Nephron (organoid): ENCODE results near the gene AJAP1.

Experiments
- H3K27ac Mint-ChIP-seq, 3 experiments: 2 replicates each; pipeline ENCODE4 v1.8.0; 2020; ENCODE audit warnings: mixed read lengths in 3 of 3, mild to moderate bottlenecking in 2 of 3, moderate library complexity in 1 of 3
- H3K27me3 Mint-ChIP-seq: 2 replicates; pipeline ENCODE4 v1.8.0; 2021; ENCODE audit warnings: low read depth, mild to moderate bottlenecking, moderate library complexity, mixed read lengths
- H3K36me3 Mint-ChIP-seq: 2 replicates; pipeline ENCODE4 v1.8.0; 2020; ENCODE audit warnings: low read depth, mixed read lengths
- H3K4me1 Mint-ChIP-seq: 2 replicates; pipeline ENCODE4 v1.8.0; 2020; ENCODE audit warnings: mixed read lengths
- H3K4me3 Mint-ChIP-seq, 3 experiments: 2 replicates each; pipeline ENCODE4 v1.8.0; 2020; ENCODE audit warnings: mild to moderate bottlenecking in 3 of 3, mixed read lengths in 3 of 3, moderate library complexity in 2 of 3
- H3K9me3 Mint-ChIP-seq: 2 replicates; pipeline ENCODE4 v1.8.0; 2020; ENCODE audit warnings: mixed read lengths
- TF ChIP-seq, protein P1 (sequence below), 3 experiments: fragments of 200-600 bp; sonication (generic); IDR thresholded peaks; one replicate each; pipeline ENCODE4 v1.5.0; 2021; ENCODE audit warnings: antibody characterized with exemption in 3 of 3; ENCODE audit not compliant: unreplicated experiment in 3 of 3

Gene AJAP1

DNA sequence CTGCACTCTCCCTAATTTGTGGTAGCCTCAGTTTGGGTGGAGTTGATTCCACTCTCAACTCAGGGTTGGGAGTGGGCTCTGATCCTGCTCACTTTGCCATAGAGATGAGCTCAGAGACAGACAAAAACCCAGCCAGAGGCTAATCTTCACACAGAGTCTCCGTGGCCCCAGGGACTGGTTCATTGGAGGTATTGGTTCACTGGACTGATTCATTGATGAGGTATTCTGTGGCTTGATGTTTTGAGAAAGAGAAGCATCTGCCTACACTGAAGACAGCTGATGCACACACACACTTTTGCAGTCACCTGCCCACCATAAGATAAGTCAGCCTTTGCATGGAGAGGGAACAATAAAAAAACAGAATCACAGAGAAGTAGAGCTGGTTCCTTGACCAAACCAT, 183.8 kb downstream of the AJAP1 start:
- no peak overlapping the region for H3K4me3 Mint-ChIP-seq
- no peak overlapping the region for H3K27ac Mint-ChIP-seq
- H3K27me3 Mint-ChIP-seq = peaks cover 9% of the 10 kb centered on the region
- TF ChIP-seq, protein P1, sequence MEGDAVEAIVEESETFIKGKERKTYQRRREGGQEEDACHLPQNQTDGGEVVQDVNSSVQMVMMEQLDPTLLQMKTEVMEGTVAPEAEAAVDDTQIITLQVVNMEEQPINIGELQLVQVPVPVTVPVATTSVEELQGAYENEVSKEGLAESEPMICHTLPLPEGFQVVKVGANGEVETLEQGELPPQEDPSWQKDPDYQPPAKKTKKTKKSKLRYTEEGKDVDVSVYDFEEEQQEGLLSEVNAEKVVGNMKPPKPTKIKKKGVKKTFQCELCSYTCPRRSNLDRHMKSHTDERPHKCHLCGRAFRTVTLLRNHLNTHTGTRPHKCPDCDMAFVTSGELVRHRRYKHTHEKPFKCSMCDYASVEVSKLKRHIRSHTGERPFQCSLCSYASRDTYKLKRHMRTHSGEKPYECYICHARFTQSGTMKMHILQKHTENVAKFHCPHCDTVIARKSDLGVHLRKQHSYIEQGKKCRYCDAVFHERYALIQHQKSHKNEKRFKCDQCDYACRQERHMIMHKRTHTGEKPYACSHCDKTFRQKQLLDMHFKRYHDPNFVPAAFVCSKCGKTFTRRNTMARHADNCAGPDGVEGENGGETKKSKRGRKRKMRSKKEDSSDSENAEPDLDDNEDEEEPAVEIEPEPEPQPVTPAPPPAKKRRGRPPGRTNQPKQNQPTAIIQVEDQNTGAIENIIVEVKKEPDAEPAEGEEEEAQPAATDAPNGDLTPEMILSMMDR (IDR thresholded peaks at IDR 0.05; ENCODE audit: unreplicated experiment in 3 of 3) = no peak
- no peaks in the 10 kb centered on the region for H3K36me3 Mint-ChIP-seq
- peaks cover 7% of the 10 kb centered on the region for H3K9me3 Mint-ChIP-seq
- H3K4me1 Mint-ChIP-seq = peaks cover 17% of the 10 kb centered on the region
